ENCODE measurements around the gene KCNN4. TPM values are rescaled to one million over a fixed set of nuclear protein-coding genes. Genes with fewer than 3 reads are reported as not detected.

KCNN4 gene
- polyA plus RNA-seq, 1 donor from 2014 or later: not detected

GRCh38 chr19:43790587-43790986 lies 9.8 kb upstream of the KCNN4 start:
- Histone ChIP-seq H3K79me2 (replicated peaks; ENCODE audit: insufficient read depth, low read length) (no peaks in the 10 kb centered on the region), H4K20me1 (ENCODE audit: insufficient read depth) (no peaks in the 10 kb centered on the region), H3F3A (ENCODE audit: insufficient read depth, low read length, poor library complexity, severe bottlenecking) (no peaks in the 10 kb centered on the region), H3K27me3 (ENCODE audit: insufficient read depth, low read depth, low read length) (peaks cover 6% of the 10 kb centered on the region), H3K27ac (ENCODE audit: low read length) (no peak overlapping the region), H3K4me3 (ENCODE audit: low read length) (no peak overlapping the region), H2AFZ (ENCODE audit: low read depth, low read length) (no peak overlapping the region), H3K36me3 (ENCODE audit: insufficient read depth, low read length) (no peaks in the 10 kb centered on the region), H3K9me2 (ENCODE audit: insufficient read depth, low read length) (no peaks in the 10 kb centered on the region), H3K9ac (ENCODE audit: low read length) (no peak overlapping the region), H3K9me3 (ENCODE audit: low read length) (no peaks in the 10 kb centered on the region), H3K4me2 (ENCODE audit: low read length) (no peak overlapping the region)
- TF ChIP-seq POLR2AphosphoS5 (IDR thresholded peaks at IDR 0.05): no peak
- TF ChIP-seq RAD21 (conservative IDR thresholded peaks at IDR 0.05): no peak
- TF ChIP-seq MXI1 (conservative IDR thresholded peaks at IDR 0.05; ENCODE audit: poor library complexity, severe bottlenecking): no peak
- TF ChIP-seq, protein P1, sequence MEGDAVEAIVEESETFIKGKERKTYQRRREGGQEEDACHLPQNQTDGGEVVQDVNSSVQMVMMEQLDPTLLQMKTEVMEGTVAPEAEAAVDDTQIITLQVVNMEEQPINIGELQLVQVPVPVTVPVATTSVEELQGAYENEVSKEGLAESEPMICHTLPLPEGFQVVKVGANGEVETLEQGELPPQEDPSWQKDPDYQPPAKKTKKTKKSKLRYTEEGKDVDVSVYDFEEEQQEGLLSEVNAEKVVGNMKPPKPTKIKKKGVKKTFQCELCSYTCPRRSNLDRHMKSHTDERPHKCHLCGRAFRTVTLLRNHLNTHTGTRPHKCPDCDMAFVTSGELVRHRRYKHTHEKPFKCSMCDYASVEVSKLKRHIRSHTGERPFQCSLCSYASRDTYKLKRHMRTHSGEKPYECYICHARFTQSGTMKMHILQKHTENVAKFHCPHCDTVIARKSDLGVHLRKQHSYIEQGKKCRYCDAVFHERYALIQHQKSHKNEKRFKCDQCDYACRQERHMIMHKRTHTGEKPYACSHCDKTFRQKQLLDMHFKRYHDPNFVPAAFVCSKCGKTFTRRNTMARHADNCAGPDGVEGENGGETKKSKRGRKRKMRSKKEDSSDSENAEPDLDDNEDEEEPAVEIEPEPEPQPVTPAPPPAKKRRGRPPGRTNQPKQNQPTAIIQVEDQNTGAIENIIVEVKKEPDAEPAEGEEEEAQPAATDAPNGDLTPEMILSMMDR (IDR thresholded peaks at IDR 0.05; ENCODE audit: poor library complexity, severe bottlenecking): no peak
- no peak for TF ChIP-seq TAF1 (IDR thresholded peaks at IDR 0.05; ENCODE audit: low read depth)
- no peak for TF ChIP-seq SMC3 (conservative IDR thresholded peaks at IDR 0.05; ENCODE audit: poor library complexity)
- no peak for TF ChIP-seq EP300 (conservative IDR thresholded peaks at IDR 0.05; ENCODE audit: poor library complexity, severe bottlenecking)
- TF ChIP-seq EZH2 (IDR thresholded peaks at IDR 0.05; ENCODE audit: borderline replicate concordance, insufficient read depth, low read length, poor library complexity, severe bottlenecking): no peak
- TF ChIP-seq, protein P2, sequence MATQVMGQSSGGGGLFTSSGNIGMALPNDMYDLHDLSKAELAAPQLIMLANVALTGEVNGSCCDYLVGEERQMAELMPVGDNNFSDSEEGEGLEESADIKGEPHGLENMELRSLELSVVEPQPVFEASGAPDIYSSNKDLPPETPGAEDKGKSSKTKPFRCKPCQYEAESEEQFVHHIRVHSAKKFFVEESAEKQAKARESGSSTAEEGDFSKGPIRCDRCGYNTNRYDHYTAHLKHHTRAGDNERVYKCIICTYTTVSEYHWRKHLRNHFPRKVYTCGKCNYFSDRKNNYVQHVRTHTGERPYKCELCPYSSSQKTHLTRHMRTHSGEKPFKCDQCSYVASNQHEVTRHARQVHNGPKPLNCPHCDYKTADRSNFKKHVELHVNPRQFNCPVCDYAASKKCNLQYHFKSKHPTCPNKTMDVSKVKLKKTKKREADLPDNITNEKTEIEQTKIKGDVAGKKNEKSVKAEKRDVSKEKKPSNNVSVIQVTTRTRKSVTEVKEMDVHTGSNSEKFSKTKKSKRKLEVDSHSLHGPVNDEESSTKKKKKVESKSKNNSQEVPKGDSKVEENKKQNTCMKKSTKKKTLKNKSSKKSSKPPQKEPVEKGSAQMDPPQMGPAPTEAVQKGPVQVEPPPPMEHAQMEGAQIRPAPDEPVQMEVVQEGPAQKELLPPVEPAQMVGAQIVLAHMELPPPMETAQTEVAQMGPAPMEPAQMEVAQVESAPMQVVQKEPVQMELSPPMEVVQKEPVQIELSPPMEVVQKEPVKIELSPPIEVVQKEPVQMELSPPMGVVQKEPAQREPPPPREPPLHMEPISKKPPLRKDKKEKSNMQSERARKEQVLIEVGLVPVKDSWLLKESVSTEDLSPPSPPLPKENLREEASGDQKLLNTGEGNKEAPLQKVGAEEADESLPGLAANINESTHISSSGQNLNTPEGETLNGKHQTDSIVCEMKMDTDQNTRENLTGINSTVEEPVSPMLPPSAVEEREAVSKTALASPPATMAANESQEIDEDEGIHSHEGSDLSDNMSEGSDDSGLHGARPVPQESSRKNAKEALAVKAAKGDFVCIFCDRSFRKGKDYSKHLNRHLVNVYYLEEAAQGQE (IDR thresholded peaks at IDR 0.05; ENCODE audit: borderline replicate concordance): no peak

- no peak for TF ChIP-seq RAD21 (conservative IDR thresholded peaks at IDR 0.05)
- TF ChIP-seq, protein P1 (IDR thresholded peaks at IDR 0.05; ENCODE audit: poor library complexity, severe bottlenecking): no peak
- no peak for TF ChIP-seq EZH2 (IDR thresholded peaks at IDR 0.05; ENCODE audit: borderline replicate concordance, insufficient read depth, low read length, poor library complexity, severe bottlenecking)
- no peak for TF ChIP-seq SMC3 (conservative IDR thresholded peaks at IDR 0.05; ENCODE audit: poor library complexity)
- no peak for TF ChIP-seq EP300 (conservative IDR thresholded peaks at IDR 0.05; ENCODE audit: poor library complexity, severe bottlenecking)
- TF ChIP-seq MXI1 (conservative IDR thresholded peaks at IDR 0.05; ENCODE audit: poor library complexity, severe bottlenecking): no peak
- TF ChIP-seq, protein P2 (IDR thresholded peaks at IDR 0.05; ENCODE audit: borderline replicate concordance): no peak
- TF ChIP-seq POLR2AphosphoS5 (IDR thresholded peaks at IDR 0.05): no peak
- no peak for TF ChIP-seq TAF1 (IDR thresholded peaks at IDR 0.05; ENCODE audit: low read depth)
- Histone ChIP-seq H3K27me3 (ENCODE audit: insufficient read depth, low read depth, low read length) (peaks cover 6% of the 10 kb centered on the region), H3K27ac (ENCODE audit: low read length) (no peak overlapping the region), H3K4me2 (ENCODE audit: low read length) (no peak overlapping the region), H3K9ac (ENCODE audit: low read length) (no peak overlapping the region), H4K20me1 (ENCODE audit: insufficient read depth) (no peaks in the 10 kb centered on the region), H3K4me3 (ENCODE audit: low read length) (no peak overlapping the region), H3K9me3 (ENCODE audit: low read length) (no peaks in the 10 kb centered on the region), H2AFZ (ENCODE audit: low read depth, low read length) (no peak overlapping the region), H3K79me2 (replicated peaks; ENCODE audit: insufficient read depth, low read length) (no peaks in the 10 kb centered on the region), H3K9me2 (ENCODE audit: insufficient read depth, low read length) (no peaks in the 10 kb centered on the region), H3K36me3 (ENCODE audit: insufficient read depth, low read length) (no peaks in the 10 kb centered on the region), H3F3A (ENCODE audit: insufficient read depth, low read length, poor library complexity, severe bottlenecking) (no peaks in the 10 kb centered on the region)
These were observed 8.3 kb upstream of the KCNN4 start for GRCh38 chr19:43789029-43789428.

Measured in neural cell (in vitro differentiated cells).